ENCODE data around the gene CCNL2. TPM values are rescaled to one million over a fixed set of nuclear protein-coding genes. Genes with fewer than 3 reads are reported as not detected.

CCNL2 gene
- total and polyA plus RNA-seq, 12 donors, result 53.4 to 893 (median 168) TPM

DNA sequence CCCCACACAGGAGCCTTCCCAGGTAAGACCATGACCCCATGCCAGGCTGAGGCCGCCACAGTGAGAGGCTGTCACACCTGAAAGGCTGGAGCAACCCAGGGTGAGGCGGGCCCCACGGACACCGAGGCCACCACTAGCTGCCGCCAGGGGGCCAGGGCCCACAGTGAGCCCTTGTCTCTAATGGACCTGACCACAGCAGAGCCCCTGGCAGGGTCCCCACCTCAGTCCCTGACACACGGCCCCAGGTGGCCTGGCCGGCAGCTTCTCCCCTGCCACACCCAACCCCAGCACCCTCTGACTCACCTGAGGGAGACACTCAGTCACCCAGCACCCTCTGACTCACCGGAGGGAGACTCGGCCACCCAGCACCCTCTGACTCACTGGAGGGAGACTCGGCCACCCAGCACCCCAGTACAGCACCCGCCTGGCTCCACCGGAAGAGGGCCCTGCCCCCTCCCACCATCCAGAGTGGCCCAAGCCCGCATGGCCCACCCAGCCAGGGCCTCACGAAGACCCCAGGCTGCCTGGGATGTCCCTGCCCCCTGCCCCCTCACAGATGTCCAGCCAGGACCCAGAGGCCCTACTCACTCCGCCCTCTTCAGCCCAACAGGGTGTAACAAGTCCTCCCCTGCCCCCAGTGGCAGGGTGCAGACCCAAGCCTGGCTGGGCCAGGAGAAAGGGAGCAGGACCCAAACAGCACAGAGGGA, 54.3 kb downstream of the CCNL2 start:
- peak in 5 of 7 donors; percentile 56 to 71 (median 64) for DNase-seq
- H3K4me3 ChIP-seq, result no peak overlapping the region
- peaks cover 0 to 6% of the 10 kb centered on the region in 2 donors for H3K36me3 ChIP-seq (replicated peaks in 1 of 2)
- no peaks in the 10 kb centered on the region for H3K27me3 ChIP-seq
- intact Hi-C loops (cut with DNase I), result no loop called here
- H3K4me1 ChIP-seq (replicated peaks in 1 of 2), result peaks cover 36 to 43% of the 10 kb centered on the region in 2 donors
- no peaks in the 10 kb centered on the region for H3K9me3 ChIP-seq (replicated peaks in 1 of 3)
- peak overlapping the region in 2 of 5 donors; percentile 13 to 95 for H3K27ac ChIP-seq
- WGBS, 4 donors, result 40 to 68% (median 51%) methylated on average over 1 to 15 of the region's 15 CpGs
- TF ChIP-seq, protein P1, sequence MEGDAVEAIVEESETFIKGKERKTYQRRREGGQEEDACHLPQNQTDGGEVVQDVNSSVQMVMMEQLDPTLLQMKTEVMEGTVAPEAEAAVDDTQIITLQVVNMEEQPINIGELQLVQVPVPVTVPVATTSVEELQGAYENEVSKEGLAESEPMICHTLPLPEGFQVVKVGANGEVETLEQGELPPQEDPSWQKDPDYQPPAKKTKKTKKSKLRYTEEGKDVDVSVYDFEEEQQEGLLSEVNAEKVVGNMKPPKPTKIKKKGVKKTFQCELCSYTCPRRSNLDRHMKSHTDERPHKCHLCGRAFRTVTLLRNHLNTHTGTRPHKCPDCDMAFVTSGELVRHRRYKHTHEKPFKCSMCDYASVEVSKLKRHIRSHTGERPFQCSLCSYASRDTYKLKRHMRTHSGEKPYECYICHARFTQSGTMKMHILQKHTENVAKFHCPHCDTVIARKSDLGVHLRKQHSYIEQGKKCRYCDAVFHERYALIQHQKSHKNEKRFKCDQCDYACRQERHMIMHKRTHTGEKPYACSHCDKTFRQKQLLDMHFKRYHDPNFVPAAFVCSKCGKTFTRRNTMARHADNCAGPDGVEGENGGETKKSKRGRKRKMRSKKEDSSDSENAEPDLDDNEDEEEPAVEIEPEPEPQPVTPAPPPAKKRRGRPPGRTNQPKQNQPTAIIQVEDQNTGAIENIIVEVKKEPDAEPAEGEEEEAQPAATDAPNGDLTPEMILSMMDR (IDR thresholded peaks at IDR 0.05), result peak in 5 of 6 experiments; percentile 11 to 40 (median 35)
- no peak for TF ChIP-seq POLR2A (IDR thresholded peaks at IDR 0.05)

- Histone ChIP-seq H3K27ac (peak overlapping the region in 1 of 5 donors; percentile 95), H3K4me3 (no peak overlapping the region), H3K4me1 (replicated peaks in 1 of 2) (peaks cover 36 to 43% of the 10 kb centered on the region in 2 donors), H3K36me3 (replicated peaks in 1 of 2) (peaks cover 0 to 13% of the 10 kb centered on the region in 2 donors), H3K9me3 (replicated peaks in 1 of 3) (no peaks in the 10 kb centered on the region), H3K27me3 (no peaks in the 10 kb centered on the region)
- no peak for DNase-seq
- WGBS, 4 donors, result 75 to 88% (median 78%) methylated on average over 8 to 24 of the region's 24 CpGs
- intact Hi-C loops (cut with DNase I), result no loop called here
- TF ChIP-seq, protein P1 (IDR thresholded peaks at IDR 0.05), result no peak
- no peak for TF ChIP-seq POLR2A (IDR thresholded peaks at IDR 0.05)
These were observed 55.2 kb downstream of the CCNL2 start for GRCh38 chr1:1343811-1344421.

DNA sequence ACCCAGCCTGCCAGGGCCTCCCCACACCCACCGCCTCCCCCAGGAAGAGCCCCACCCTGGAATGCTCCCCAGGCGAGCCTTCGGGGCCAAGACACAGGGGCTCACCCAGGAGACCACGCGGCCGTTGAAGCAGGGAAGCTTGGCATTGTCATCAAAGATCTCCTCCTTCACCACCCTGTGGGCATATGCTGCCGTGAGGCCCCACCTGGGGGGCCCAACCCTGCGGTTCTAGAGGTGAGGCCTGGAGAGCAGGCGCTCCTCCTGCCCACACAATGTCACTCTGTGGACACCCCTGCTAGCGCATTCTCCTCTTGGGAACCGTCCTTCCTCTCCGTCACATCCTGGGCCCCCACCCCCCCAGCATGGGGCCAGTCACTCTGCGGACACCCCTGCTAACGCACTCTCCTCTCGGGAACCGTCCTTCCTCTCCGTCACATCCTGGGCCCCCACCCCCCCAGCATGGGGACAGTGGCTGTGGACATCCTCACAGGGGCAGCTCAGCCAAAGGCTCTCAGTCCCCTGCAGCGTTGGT, 56.5 kb downstream of the CCNL2 start:
- DNase-seq, result no peak
- H3K4me3 ChIP-seq, result no peak overlapping the region
- peaks cover 29 to 36% of the 10 kb centered on the region in 2 donors for H3K4me1 ChIP-seq (replicated peaks in 1 of 2)
- TF ChIP-seq, protein P1 (IDR thresholded peaks at IDR 0.05), result no peak
- TF ChIP-seq POLR2A (IDR thresholded peaks at IDR 0.05), result no peak
- H3K9me3 ChIP-seq (replicated peaks in 1 of 3), result no peaks in the 10 kb centered on the region
- intact Hi-C loops (cut with DNase I), result no loop called here
- H3K27me3 ChIP-seq, result no peaks in the 10 kb centered on the region
- WGBS, 4 donors, result 81 to 86% (median 84%) methylated on average over 10 to 18 of the region's 18 CpGs
- no peak overlapping the region for H3K27ac ChIP-seq
- peaks cover 0 to 25% of the 10 kb centered on the region in 2 donors for H3K36me3 ChIP-seq (replicated peaks in 1 of 2)

GRCh38 chr1:1342061-1342562, 57.0 kb downstream of the CCNL2 start:
- Histone ChIP-seq H3K4me1 (replicated peaks in 1 of 2) (peaks cover 24 to 31% of the 10 kb centered on the region in 2 donors), H3K9me3 (replicated peaks in 1 of 3) (no peaks in the 10 kb centered on the region), H3K27ac (no peak overlapping the region), H3K36me3 (replicated peaks in 1 of 2) (peaks cover 0 to 25% of the 10 kb centered on the region in 2 donors), H3K27me3 (no peaks in the 10 kb centered on the region), H3K4me3 (no peak overlapping the region)
- TF ChIP-seq POLR2A (IDR thresholded peaks at IDR 0.05), result no peak
- TF ChIP-seq, protein P1 (IDR thresholded peaks at IDR 0.05), result no peak
- 91 to 93% (median 91%) methylated on average over 12 to 28 of the region's 28 CpGs for WGBS, 4 donors
- intact Hi-C loops (cut with DNase I), result no loop called here
- no peak for DNase-seq

Measured in adrenal gland (tissue), 12 donors.